T-cell (primary cell): ENCODE measurements around the gene CYSRT1. TPM values are rescaled to one million over a fixed set of nuclear protein-coding genes. Genes with fewer than 3 reads are reported as not detected.

ENCODE experiments used
- ATAC-seq, 4 experiments: fragments of 200-7000 bp in 3 of 4; fragments of 150-1000 bp in 1 of 4; cut with Tn5 transposase; replicated peaks in 1 of 4; 1 replicate in 3 of 4; 2 replicates in 1 of 4; pipeline ENCODE4 v1.10.0; 2021; ENCODE audit warnings: moderate library complexity in 3 of 4, mild to moderate bottlenecking in 2 of 4, moderate number of reproducible peaks in 1 of 4
- CTCF ChIA-PET, 2 donors: fragments of 300-600 bp; sonication (Branson Sonifier 250); formaldehyde crosslinking; loops; one replicate each; lab custom pipeline; 2022; ENCODE audit warnings: antibody characterized with exemption in 2 of 2; lab: Charles Lee
- POLR2A ChIA-PET, 2 donors: fragments of 300-600 bp; sonication (Branson Sonifier 250); formaldehyde crosslinking; loops; one replicate each; lab custom pipeline; 2022; ENCODE audit warnings: antibody characterized with exemption in 2 of 2; lab: Charles Lee
- DNase-seq, 35 experiments: peaks; one replicate each; pipeline versions ENCODE4 v3.0.0 to v3.0.0-alpha.2; 2013 to 2023
- H3K27ac ChIP-seq: one replicate; pipeline ENCODE4 v1.5.1; 2013; ENCODE audit warnings: low read length
- H3K27me3 ChIP-seq, 2 experiments: replicated peaks in 1 of 2; 1 replicate in 1 of 2; 2 replicates in 1 of 2; pipeline versions ENCODE4 v1.6.1 to v1.7.0; 2013; ENCODE audit warnings: low read length in 1 of 2, mixed read lengths in 1 of 2; ENCODE audit not compliant: control insufficient read depth in 2 of 2, insufficient read depth in 2 of 2; ENCODE audit errors: extremely low read depth in 1 of 2
- H3K36me3 ChIP-seq, 2 donors: 1 replicate in 1 of 2; 2 replicates in 1 of 2; pipeline versions ENCODE4 v1.6.1 to v1.7.0; 2013; ENCODE audit warnings: low read length in 1 of 2; ENCODE audit not compliant: control insufficient read depth in 2 of 2, insufficient read depth in 1 of 2; ENCODE audit errors: extremely low read depth in 1 of 2
- H3K4me1 ChIP-seq, 2 experiments: 1 replicate in 1 of 2; 2 replicates in 1 of 2; pipeline versions ENCODE4 v1.6.1 to v1.7.0; 2013; ENCODE audit warnings: low read length in 2 of 2, mixed read lengths in 1 of 2; ENCODE audit not compliant: insufficient read depth in 2 of 2, control insufficient read depth in 1 of 2; ENCODE audit errors: extremely low read depth in 1 of 2
- H3K4me3 ChIP-seq, 2 donors: 1 replicate in 1 of 2; 2 replicates in 1 of 2; pipeline versions ENCODE4 v1.5.1 to v1.7.0; 2013; ENCODE audit warnings: mild to moderate bottlenecking in 2 of 2, low read length in 1 of 2, moderate library complexity in 1 of 2; ENCODE audit not compliant: control insufficient read depth in 1 of 2; ENCODE audit errors: extremely low read depth in 1 of 2
- H3K9me3 ChIP-seq: 2 replicates; pipeline ENCODE4 v1.7.0; 2013
- H3K27ac Mint-ChIP-seq, 2 donors: one replicate each; pipeline ENCODE4 v1.8.0; 2020 to 2021; ENCODE audit warnings: mild to moderate bottlenecking in 2 of 2, mixed read lengths in 2 of 2
- H3K27me3 Mint-ChIP-seq, 2 donors: one replicate each; pipeline ENCODE4 v1.8.0; 2021 to 2022; ENCODE audit warnings: mixed read lengths in 2 of 2
- H3K36me3 Mint-ChIP-seq: one replicate; pipeline ENCODE4 v1.8.0; 2021; ENCODE audit warnings: mixed read lengths
- H3K4me1 Mint-ChIP-seq, 3 donors: one replicate each; pipeline ENCODE4 v1.8.0; 2020 to 2022; ENCODE audit warnings: mixed read lengths in 3 of 3, mild to moderate bottlenecking in 1 of 3
- H3K4me3 Mint-ChIP-seq, 3 donors: one replicate each; pipeline ENCODE4 v1.8.0; 2020 to 2022; ENCODE audit warnings: mild to moderate bottlenecking in 3 of 3, mixed read lengths in 3 of 3, moderate library complexity in 3 of 3
- H3K9me3 Mint-ChIP-seq, 3 donors: one replicate each; pipeline ENCODE4 v1.8.0; 2020 to 2022; ENCODE audit warnings: mixed read lengths in 3 of 3
- WGBS: methylation state at CpG from one replicate; pipeline ENCODE4 v1.1.5; 2013; ENCODE audit warnings: missing lambda C conversion rate; ENCODE audit not compliant: insufficient coverage; 5-methylcytosine and 5-hydroxymethylcytosine counted together
- total RNA-seq, 35 experiments: library from RNA in 6 of 35; stranded (reverse) in 6 of 35; fragments of 120-200 nt in 1 of 35; gene quantifications; one replicate each; pipeline versions ENCODE4 v1.2.1 to v1.2.4 and lab custom pipeline; 2013 to 2026

CYSRT1 gene
- total RNA-seq, 5 donors from 2014 or later (not counting 1 experiment from before 2014, with no cell fraction given): 0.32 to 0.58 (median 0.45) TPM; not detected in 1

DNA sequence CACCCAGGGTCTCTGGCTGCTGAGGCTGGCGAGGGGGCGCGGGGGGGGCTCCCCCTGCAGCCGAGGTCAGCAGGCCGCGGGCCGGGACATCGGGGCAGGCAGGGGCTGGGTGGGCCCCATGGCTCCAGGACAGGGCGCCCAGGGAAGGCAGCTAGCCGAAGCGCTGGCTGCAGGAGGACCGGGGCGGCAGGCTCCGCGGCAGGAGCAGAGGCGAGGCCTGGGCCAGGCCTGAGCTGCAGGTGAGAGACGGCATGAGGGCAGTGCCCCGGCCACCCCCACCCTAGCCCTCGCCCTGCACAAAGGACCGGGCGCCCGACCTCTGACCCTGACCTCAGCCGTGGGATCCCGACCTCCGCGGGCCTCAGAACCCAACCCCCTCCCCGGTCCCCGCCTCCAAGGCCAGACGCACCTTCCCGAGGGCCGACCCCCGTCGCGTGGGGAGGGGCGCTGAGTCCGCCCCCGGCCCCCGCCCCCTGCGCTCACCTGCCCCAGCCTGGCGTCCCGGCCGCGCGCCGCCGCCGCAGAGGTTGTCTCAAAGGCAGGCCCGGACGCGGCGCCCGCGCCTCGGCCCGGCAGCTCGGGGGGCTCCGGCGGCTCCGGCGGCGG is 3.4 kb upstream of the CYSRT1 start:
- no peak for ATAC-seq
- Mint-ChIP-seq H3K9me3 (no peaks in the 10 kb centered on the region), H3K27ac (no peak overlapping the region), H3K36me3 (no peaks in the 10 kb centered on the region), H3K27me3 (no peaks in the 10 kb centered on the region), H3K4me1 (peaks cover 0 to 5% (median 4%) of the 10 kb centered on the region in 3 donors), H3K4me3 (no peak overlapping the region)
- Histone ChIP-seq H3K27ac (no peak overlapping the region), H3K9me3 (no peaks in the 10 kb centered on the region), H3K4me3 (no peak overlapping the region), H3K36me3 (no peaks in the 10 kb centered on the region), H3K4me1 (peaks cover 2 to 30% of the 10 kb centered on the region in 2 experiments), H3K27me3 (peaks cover 0 to 14% of the 10 kb centered on the region in 2 experiments)
- 16% methylated on average over 60 of the region's 61 CpGs for WGBS
- CTCF ChIA-PET: interaction anchor here in 1 of 2 donors (1.0 kb wide), 1 partner anchor 193 kb away, joined by 3 read pairs; no protein-coding TSS in a partner anchor
- POLR2A ChIA-PET: interaction anchor here in 1 of 2 donors (1.0 kb wide), 1 partner anchor 15 kb away, joined by 3 read pairs; no protein-coding TSS in a partner anchor
- peak in 1 of 35 experiments; percentile 36 for DNase-seq

DNA sequence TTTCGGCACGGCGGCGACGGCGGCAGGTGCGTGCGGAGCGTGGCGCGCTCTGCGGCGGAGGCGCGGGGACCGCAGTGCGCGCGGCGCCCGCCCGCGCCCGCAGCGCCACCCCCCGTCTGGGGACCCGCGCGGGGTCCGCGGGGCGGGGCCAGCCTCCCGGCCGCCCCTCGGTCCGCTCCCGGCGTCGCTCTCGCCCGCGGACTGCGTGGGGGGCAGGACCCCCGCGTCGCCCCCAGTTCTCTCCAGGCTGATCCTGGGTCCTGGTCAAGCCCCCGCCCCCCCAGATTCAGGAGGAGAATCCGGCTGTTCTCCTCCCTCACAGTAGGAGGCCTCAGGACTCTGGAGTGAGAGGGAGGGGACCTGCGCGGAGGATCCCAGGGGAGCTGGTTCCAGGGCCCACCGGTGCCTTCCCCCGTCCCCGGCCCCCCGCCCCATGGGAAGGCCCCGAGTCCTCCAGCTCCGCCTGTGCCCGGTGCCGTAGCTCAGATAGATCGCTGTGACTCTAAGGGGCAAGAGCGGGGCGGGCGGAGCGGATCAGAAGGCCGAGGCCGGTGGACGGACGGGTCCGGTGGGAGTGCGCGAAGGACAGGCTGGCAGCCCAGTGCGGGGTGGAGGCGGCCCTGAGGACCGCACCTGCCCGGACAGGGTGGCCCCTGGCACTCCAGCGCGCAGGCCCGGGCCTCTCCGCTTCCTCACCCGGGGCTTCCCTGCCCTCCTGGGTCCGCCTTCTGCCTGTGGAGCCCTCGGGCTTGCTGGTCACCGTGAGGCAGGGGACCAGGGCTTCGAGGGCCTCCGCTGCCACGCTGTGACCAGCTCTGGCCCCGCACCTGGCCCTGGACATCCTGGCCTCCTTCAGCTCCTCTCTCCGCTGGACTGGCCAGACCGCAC is 2.5 kb upstream of the CYSRT1 start, which contains the start of gene RNF208:
Gene RNF208, minus strand, starts transcription at position 51 of the 888 bp plus-strand sequence. CDS start 1,028 bp downstream, outside the sequence.
- Histone ChIP-seq H3K27ac (peak within 1 kb of the TSS; percentile 66), H3K4me3 (peak within 1 kb of the TSS; percentile 76 to 79), H3K9me3 (no peaks in the 10 kb centered on the region), H3K36me3 (no peaks in the 10 kb centered on the region), H3K4me1 (peaks cover 2 to 34% of the 10 kb centered on the region in 2 experiments), H3K27me3 (peaks cover 0 to 22% of the 10 kb centered on the region in 2 experiments)
- Mint-ChIP-seq H3K9me3 (no peaks in the 10 kb centered on the region), H3K4me3 (peak within 1 kb of the TSS; percentile 71 to 80 (median 79)), H3K4me1 (peaks cover 1 to 5% (median 5%) of the 10 kb centered on the region in 3 donors), H3K36me3 (no peaks in the 10 kb centered on the region), H3K27ac (peak within 1 kb of the TSS in 1 of 2 donors; percentile 80), H3K27me3 (peaks cover 0 to under 1% of the 10 kb centered on the region in 2 donors)
- 8% methylated on average over 84 of the region's 88 CpGs for WGBS
- DNase-seq: peak in 3 of 35 experiments; percentile 11 to 32 (median 30)
- ATAC-seq: no peak
- ChIA-PET CTCF (interaction anchor here in 1 of 2 donors (1.0 to 2.0 kb wide), 3 partner anchors 14 to 194 kb away, joined by 3 to 9 read pairs (median 7); no protein-coding TSS in a partner anchor), POLR2A (interaction anchor here (1.0 to 2.4 kb wide), 3 partner anchors 16 to 21 kb away, joined by 3 to 16 read pairs (median 6); partner anchors contain the start of gene TUBB4B (in 1 of the 2))

DNA sequence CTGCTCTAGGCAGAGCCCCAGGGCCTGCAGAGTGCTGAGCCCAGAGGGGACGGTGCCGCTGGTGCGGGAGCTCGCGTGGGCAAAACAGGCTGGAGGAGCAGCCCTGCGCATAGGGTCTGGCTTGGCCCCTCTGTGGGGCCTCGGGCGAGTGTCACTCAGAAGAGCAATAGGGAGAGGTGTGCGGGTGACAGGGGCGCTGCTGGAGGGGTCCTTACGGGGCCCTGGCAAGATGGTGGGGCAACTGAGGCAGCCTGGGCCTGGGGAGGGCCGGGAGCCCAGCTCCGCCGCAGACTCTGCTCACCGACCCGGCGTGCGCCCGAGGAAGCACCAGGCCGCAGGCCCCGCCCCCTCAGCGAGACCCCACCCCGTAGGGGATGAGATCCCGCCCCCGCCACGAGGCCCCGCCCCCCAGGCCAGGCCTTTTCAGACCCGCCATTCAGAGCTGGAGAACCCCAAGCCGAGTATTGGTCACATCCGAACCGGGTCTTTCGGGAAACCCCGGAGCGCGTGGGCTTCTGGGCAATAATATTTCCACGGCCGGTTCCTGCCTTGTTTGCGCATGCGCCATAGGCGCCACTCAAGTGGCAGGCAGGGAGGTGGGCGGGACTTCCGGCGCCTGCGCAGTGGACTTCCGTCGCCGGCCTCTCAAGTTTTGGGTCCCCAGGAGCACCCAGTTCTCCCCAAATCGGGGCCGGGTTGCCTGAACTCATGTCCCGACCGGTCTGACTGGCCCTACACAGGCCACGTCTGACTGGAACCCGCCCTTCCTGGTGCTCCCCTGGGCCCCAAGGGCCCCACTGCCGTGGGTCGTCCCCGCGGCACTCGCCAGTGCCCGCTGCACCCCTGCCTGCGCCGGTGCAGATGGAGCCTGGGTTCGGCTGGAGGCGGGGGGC is 1.6 kb upstream of the CYSRT1 start:
- 1% methylated on average over 57 of the region's 63 CpGs for WGBS
- no peaks in the 10 kb centered on the region for H3K9me3 ChIP-seq
- no peaks in the 10 kb centered on the region for H3K36me3 ChIP-seq
- peaks cover 3 to 4% of the 10 kb centered on the region in 2 donors for H3K27me3 Mint-ChIP-seq
- peaks cover 6 to 8% (median 7%) of the 10 kb centered on the region in 3 donors for H3K4me1 Mint-ChIP-seq
- H3K4me3 ChIP-seq: peak overlapping the region; percentile 76 to 79
- H3K4me3 Mint-ChIP-seq: peak overlapping the region; percentile 71 to 80 (median 79)
- peak overlapping the region; percentile 83 for H3K27ac ChIP-seq
- no peaks in the 10 kb centered on the region for H3K9me3 Mint-ChIP-seq
- ChIA-PET CTCF (interaction anchor here in 1 of 2 donors (0.6 to 2.0 kb wide), 9 partner anchors 13 to 497 kb away, joined by 3 to 9 read pairs (median 5); no protein-coding TSS in a partner anchor), POLR2A (interaction anchor here (0.6 to 2.4 kb wide), 7 partner anchors 9 to 431 kb away, joined by 3 to 16 read pairs (median 6); partner anchors contain the start of gene TUBB4B (in 1 of the 2))
- peak; percentile 94 to 99 (median 98) for DNase-seq
- H3K36me3 Mint-ChIP-seq: no peaks in the 10 kb centered on the region
- ATAC-seq: peak; percentile 91 to 94 (median 92)
- peaks cover 2 to 37% of the 10 kb centered on the region in 2 experiments for H3K4me1 ChIP-seq
- peak overlapping the region; percentile 67 to 80 for H3K27ac Mint-ChIP-seq
- peaks cover 0 to 27% of the 10 kb centered on the region in 2 experiments for H3K27me3 ChIP-seq

DNA sequence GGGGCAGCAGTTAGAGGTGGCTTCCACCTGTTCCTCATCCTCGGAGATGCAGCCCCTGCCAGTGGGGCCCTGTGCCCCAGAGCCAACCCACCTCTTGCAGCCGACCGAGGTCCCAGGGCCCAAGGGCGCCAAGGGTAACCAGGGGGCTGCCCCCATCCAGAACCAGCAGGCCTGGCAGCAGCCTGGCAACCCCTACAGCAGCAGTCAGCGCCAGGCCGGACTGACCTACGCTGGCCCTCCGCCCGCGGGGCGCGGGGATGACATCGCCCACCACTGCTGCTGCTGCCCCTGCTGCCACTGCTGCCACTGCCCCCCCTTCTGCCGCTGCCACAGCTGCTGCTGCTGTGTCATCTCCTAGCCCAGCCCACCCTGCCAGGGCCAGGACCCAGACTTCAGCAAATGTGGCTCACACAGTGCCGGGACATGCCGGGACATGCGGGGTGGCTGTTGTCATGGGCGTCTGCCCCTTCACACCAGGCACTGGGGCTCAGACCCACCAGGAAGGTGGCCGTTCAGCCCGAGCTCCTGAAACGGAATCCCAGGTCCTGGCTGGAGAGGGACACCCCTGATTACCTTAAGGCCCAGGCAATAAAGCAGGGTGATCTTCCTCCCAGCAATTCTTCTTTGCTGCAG is 841 bp downstream of the CYSRT1 start:
- Mint-ChIP-seq H3K27ac (no peak overlapping the region), H3K36me3 (no peaks in the 10 kb centered on the region), H3K4me1 (peaks cover 6 to 8% (median 7%) of the 10 kb centered on the region in 3 donors), H3K4me3 (no peak overlapping the region), H3K27me3 (peaks cover 4 to 6% of the 10 kb centered on the region in 2 donors), H3K9me3 (no peaks in the 10 kb centered on the region)
- no peak overlapping the region for H3K27ac ChIP-seq
- no peak overlapping the region for H3K4me3 ChIP-seq
- peaks cover 2 to 37% of the 10 kb centered on the region in 2 experiments for H3K4me1 ChIP-seq
- DNase-seq (no peak), ATAC-seq (no peak)
- H3K27me3 ChIP-seq: peaks cover 0 to 45% of the 10 kb centered on the region in 2 experiments
- ChIA-PET CTCF (interaction anchor here in 1 of 2 donors (1.1 to 2.5 kb wide), 2 partner anchors 130 to 179 kb away, joined by 4 to 7 read pairs; no protein-coding TSS in a partner anchor), POLR2A (interaction anchor here in 1 of 2 donors (0.5 to 1.2 kb wide), 2 partner anchors 15 to 175 kb away, joined by 4 to 7 read pairs; partner anchors contain the start of gene TUBB4B)
- no peaks in the 10 kb centered on the region for H3K9me3 ChIP-seq
- H3K36me3 ChIP-seq: no peaks in the 10 kb centered on the region
- WGBS: 85% methylated on average over 19 of the region's 21 CpGs

DNA sequence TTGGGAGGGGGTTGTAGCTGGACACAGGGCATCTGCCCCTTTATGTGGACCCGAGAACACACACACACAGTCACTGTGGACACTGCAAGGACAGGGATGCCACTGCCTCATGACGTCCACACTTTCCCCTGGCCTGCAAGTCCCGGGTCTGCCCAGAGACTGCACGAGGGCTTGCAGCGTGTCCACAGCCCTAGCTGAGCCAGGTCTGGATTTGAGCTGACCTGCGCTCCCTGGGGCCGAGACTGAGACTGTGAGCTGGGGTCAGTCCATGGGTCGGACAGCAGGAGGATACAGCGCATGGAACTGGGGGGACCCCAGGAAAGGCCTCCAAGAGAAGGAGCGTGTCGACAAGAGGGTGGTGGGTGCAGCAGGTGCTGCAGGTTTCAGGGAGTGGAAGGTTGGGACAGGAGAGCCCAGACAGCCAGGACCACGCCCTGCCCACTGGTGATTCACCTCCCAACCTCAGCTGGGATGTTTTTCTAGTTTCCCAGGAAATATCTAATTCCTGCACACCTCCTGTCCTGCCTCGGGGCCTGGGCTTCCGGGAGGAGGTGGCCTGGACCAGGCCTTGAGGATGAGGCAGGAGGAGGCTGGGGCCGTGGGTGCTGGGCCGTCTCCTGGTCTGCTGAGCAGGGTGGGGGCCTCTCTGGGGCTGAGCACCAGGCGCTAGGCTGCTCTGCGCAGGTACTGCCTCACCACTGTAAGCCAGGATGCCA is 1.5 kb downstream of the CYSRT1 start:
- peaks cover 4 to 10% of the 10 kb centered on the region in 2 donors for H3K27me3 Mint-ChIP-seq
- Histone ChIP-seq H3K4me1 (peaks cover 2 to 36% of the 10 kb centered on the region in 2 experiments), H3K27me3 (peaks cover 0 to 50% of the 10 kb centered on the region in 2 experiments), H3K27ac (no peak overlapping the region), H3K4me3 (no peak overlapping the region), H3K9me3 (no peaks in the 10 kb centered on the region), H3K36me3 (no peaks in the 10 kb centered on the region)
- no peaks in the 10 kb centered on the region for H3K36me3 Mint-ChIP-seq
- no peak overlapping the region for H3K27ac Mint-ChIP-seq
- POLR2A ChIA-PET: no interaction called here
- DNase-seq (no peak), ATAC-seq (no peak)
- CTCF ChIA-PET: interaction anchor here in 1 of 2 donors (2.5 kb wide), 1 partner anchor 180 kb away, joined by 7 read pairs; no protein-coding TSS in a partner anchor
- WGBS: 84% methylated on average over 18 of the region's 18 CpGs
- H3K9me3 Mint-ChIP-seq: no peaks in the 10 kb centered on the region
- no peak overlapping the region for H3K4me3 Mint-ChIP-seq
- H3K4me1 Mint-ChIP-seq: peaks cover 6 to 8% (median 7%) of the 10 kb centered on the region in 3 donors
